Measurements from ENCODE around the gene SCN5A. TPM values are rescaled to one million over a fixed set of nuclear protein-coding genes. Genes with fewer than 3 reads are reported as not detected.

The SCN5A gene
- total RNA-seq, 1 donor from 2014 or later: 3.9 TPM

- Histone ChIP-seq H3K4me2 (no peak overlapping the region), H3K36me3 (no peaks in the 10 kb centered on the region), H4K20me1 (ENCODE audit: low read depth) (no peaks in the 10 kb centered on the region), H3K9me3 (ENCODE audit: low read depth) (no peaks in the 10 kb centered on the region), H3K27me3 (no peaks in the 10 kb centered on the region), H3K9ac (no peak overlapping the region), H2AFZ (replicated peaks) (no peak overlapping the region), H3F3A (ENCODE audit: low read depth) (no peaks in the 10 kb centered on the region), H3K79me2 (ENCODE audit: low read depth) (no peaks in the 10 kb centered on the region), H3K4me1 (no peaks in the 10 kb centered on the region), H3K27ac (no peak overlapping the region), H3K4me3 (no peak overlapping the region)
- H3K36me3 Mint-ChIP-seq: peaks cover 2% of the 10 kb centered on the region
- TF ChIP-seq, protein P1, sequence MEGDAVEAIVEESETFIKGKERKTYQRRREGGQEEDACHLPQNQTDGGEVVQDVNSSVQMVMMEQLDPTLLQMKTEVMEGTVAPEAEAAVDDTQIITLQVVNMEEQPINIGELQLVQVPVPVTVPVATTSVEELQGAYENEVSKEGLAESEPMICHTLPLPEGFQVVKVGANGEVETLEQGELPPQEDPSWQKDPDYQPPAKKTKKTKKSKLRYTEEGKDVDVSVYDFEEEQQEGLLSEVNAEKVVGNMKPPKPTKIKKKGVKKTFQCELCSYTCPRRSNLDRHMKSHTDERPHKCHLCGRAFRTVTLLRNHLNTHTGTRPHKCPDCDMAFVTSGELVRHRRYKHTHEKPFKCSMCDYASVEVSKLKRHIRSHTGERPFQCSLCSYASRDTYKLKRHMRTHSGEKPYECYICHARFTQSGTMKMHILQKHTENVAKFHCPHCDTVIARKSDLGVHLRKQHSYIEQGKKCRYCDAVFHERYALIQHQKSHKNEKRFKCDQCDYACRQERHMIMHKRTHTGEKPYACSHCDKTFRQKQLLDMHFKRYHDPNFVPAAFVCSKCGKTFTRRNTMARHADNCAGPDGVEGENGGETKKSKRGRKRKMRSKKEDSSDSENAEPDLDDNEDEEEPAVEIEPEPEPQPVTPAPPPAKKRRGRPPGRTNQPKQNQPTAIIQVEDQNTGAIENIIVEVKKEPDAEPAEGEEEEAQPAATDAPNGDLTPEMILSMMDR (IDR thresholded peaks at IDR 0.05): no peak
- peaks cover 4% of the 10 kb centered on the region for H3K27me3 Mint-ChIP-seq (ENCODE audit: insufficient read depth, low read depth)
- no peaks in the 10 kb centered on the region for H3K9me3 Mint-ChIP-seq
- DNase-seq (ENCODE audit: low spot score): no peak
- H3K4me3 Mint-ChIP-seq: no peak overlapping the region
- peak overlapping the region; percentile 40 for H3K27ac Mint-ChIP-seq
- no peaks in the 10 kb centered on the region for H3K4me1 Mint-ChIP-seq
Measured at GRCh38 chr3:38563886-38564270, 85.6 kb downstream of the SCN5A start.

- no peaks in the 10 kb centered on the region for H3K4me1 Mint-ChIP-seq
Measured at GRCh38 chr3:38563070-38563885, 86.2 kb downstream of the SCN5A start.

DNA sequence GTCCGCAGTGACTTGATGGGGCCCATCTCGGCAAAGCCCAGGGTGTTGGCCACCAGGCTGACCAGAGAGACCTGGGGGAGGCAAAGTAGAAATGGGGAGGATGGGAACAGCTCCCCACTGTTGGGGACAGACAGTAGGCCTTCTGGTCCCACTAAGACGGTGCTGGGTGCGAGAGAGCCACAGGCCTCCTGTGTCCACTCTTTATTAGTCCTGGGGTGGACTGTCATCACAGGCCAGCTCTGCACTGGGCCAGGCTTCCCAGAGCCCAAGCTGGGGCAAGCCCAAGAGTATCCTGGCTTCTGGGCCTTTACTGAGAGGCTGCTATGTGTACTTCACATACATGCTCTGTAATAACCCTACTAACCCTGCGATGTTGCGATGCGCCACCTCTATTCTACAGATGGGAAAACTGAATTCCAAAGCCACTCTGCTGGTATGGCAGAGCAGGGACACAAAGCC lies 87.0 kb downstream of the SCN5A start:
- peaks cover 8% of the 10 kb centered on the region for H3K27me3 Mint-ChIP-seq (ENCODE audit: insufficient read depth, low read depth)
- no peak overlapping the region for H3K27ac Mint-ChIP-seq
- H3F3A ChIP-seq (ENCODE audit: low read depth): no peaks in the 10 kb centered on the region
- no peaks in the 10 kb centered on the region for H4K20me1 ChIP-seq (ENCODE audit: low read depth)
- H3K4me1 ChIP-seq: no peaks in the 10 kb centered on the region
- H3K4me3 Mint-ChIP-seq: no peak overlapping the region
- no peaks in the 10 kb centered on the region for H3K9me3 ChIP-seq (ENCODE audit: low read depth)
- no peak overlapping the region for H3K27ac ChIP-seq
- no peaks in the 10 kb centered on the region for H3K27me3 ChIP-seq
- H3K4me2 ChIP-seq: no peak overlapping the region
- no peaks in the 10 kb centered on the region for H3K9me3 Mint-ChIP-seq
- no peaks in the 10 kb centered on the region for H3K79me2 ChIP-seq (ENCODE audit: low read depth)
- no peak overlapping the region for H3K4me3 ChIP-seq
- TF ChIP-seq EZH2phosphoT487 (IDR thresholded peaks at IDR 0.05) (no peak), EZH2 (IDR thresholded peaks at IDR 0.05) (no peak)
- TF ChIP-seq, protein P1 (IDR thresholded peaks at IDR 0.05): no peak
- H3K9ac ChIP-seq: no peak overlapping the region
- no peak for DNase-seq (ENCODE audit: low spot score)
- H2AFZ ChIP-seq (replicated peaks): no peak overlapping the region
- H3K4me1 Mint-ChIP-seq: no peaks in the 10 kb centered on the region
- peaks cover 2% of the 10 kb centered on the region for H3K36me3 Mint-ChIP-seq
- H3K36me3 ChIP-seq: no peaks in the 10 kb centered on the region

More at GRCh38 chr3:38563070-38563885, 86.2 kb downstream of the SCN5A start:
- no peak overlapping the region for H3K27ac ChIP-seq
- H3F3A ChIP-seq (ENCODE audit: low read depth): no peaks in the 10 kb centered on the region
- no peaks in the 10 kb centered on the region for H3K36me3 ChIP-seq
- H3K27me3 Mint-ChIP-seq (ENCODE audit: insufficient read depth, low read depth): peaks cover 4% of the 10 kb centered on the region
- no peak for DNase-seq (ENCODE audit: low spot score)
- H3K27ac Mint-ChIP-seq: peak overlapping the region; percentile 40
- H3K4me2 ChIP-seq: no peak overlapping the region
- no peak overlapping the region for H3K4me3 Mint-ChIP-seq
- H3K9me3 Mint-ChIP-seq: no peaks in the 10 kb centered on the region
- H3K9me3 ChIP-seq (ENCODE audit: low read depth): no peaks in the 10 kb centered on the region
- TF ChIP-seq EZH2phosphoT487 (IDR thresholded peaks at IDR 0.05): no peak
- TF ChIP-seq, protein P1 (IDR thresholded peaks at IDR 0.05): no peak
- TF ChIP-seq EZH2 (IDR thresholded peaks at IDR 0.05): no peak
- no peaks in the 10 kb centered on the region for H3K79me2 ChIP-seq (ENCODE audit: low read depth)
- peaks cover 2% of the 10 kb centered on the region for H3K36me3 Mint-ChIP-seq
- no peaks in the 10 kb centered on the region for H3K4me1 ChIP-seq
- no peak overlapping the region for H3K9ac ChIP-seq
- H3K27me3 ChIP-seq: no peaks in the 10 kb centered on the region
- no peak overlapping the region for H3K4me3 ChIP-seq
- H2AFZ ChIP-seq (replicated peaks): no peak overlapping the region
- no peaks in the 10 kb centered on the region for H4K20me1 ChIP-seq (ENCODE audit: low read depth)
